GM19239 (cell line): Measurements from ENCODE around the gene SHH.
A peak's percentile ranks its signal among the peaks of the same experiment; 100 is the strongest.

Source experiments
- DNase-seq: peaks from one replicate; pipeline ENCODE4 v3.0.0; 2011; ENCODE audit warnings: low spot score; ENCODE audit not compliant: insufficient read length
- FAIRE-seq: peaks from 2 replicates; lab custom pipeline; 2011; peaks lifted over from hg19 to GRCh38; lab: Jason Lieb, UNC

The SHH gene

DNA sequence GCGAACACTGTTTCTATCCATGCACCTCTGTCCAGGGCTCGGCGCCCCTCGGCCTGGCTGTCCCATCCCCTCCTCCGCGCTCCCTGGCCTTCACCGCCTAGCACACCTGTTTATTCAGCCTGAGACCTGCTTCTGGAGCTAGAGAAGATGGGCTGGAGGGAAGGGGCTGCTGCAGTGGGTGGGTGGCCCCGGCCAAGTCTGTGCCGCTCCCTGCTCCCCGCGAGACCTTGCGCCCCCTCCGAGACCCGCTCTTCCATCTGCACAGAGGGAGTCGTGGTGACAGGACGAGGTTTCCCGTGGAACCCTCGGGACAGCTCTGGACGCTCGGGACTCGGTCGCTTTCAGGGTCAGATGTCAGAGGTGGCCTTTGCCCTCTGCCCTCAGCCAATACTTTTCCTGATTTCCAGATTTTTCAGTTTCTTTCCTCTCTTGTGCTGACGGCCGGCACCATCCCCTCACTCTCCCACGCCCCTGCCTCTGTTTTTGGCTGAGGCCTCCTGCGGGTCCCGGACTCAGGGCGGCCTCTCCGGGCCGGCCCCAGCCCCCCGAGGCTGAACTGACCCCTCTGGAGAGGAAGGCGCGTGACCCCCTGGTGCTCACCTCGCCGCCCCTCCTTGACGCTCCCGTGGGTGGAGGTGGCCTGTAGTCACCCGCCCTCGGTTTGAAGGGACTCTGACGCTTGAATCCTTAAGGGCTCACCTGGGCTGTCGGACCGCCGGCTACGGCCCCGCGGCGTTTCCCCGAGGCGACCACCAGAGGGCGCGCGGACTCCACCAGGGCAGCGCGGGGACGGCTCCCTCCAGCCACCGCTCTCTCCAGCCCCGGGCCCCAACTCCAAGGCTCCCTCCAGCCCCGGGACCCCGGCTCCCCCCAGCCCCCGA, 15.6 kb downstream of the SHH start:
- DNase-seq (peak; percentile 86), FAIRE-seq (no peak)

DNA sequence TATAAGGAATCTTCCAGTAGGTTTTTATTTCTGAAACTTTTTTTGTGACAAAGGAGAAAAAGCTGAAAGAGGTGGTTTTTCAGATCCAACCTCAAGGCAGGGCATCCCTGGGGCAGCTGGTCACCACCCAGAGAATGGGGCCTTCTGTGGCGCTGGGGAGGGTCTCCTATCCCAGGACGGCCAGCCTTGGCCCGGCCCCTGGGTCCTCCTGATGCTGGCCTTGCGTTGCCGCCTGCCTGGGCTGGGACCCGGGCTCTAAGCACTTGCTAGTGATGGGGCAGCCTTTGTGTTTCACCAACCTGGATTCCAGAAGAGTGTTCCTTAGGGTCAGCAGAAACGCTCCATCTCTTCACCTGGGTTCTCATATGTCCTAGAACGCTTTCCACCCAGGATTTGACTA, 16.3 kb downstream of the SHH start:
- no peak for DNase-seq
- FAIRE-seq, result no peak

DNA sequence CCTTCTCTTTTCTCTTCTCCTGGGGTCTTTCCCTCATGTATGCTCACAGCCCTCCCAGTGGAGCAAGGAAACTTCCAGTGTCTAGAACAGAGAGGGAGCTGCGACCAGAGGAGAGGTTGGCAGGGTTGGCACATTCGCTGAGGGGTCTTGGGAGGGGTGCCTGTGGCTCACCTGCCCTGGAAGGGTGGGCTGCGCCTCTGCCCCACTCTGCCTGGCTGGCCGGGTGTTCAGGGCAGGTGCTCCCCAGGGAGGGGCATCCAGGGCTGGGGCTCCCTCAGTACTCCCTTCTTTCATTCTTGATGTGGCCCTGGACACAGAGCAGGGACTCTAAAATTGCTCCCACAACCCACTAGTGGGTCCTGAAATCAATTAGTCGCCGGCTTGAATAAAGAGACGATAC, 16.9 kb downstream of the SHH start:
- FAIRE-seq (no peak), DNase-seq (no peak)

DNA sequence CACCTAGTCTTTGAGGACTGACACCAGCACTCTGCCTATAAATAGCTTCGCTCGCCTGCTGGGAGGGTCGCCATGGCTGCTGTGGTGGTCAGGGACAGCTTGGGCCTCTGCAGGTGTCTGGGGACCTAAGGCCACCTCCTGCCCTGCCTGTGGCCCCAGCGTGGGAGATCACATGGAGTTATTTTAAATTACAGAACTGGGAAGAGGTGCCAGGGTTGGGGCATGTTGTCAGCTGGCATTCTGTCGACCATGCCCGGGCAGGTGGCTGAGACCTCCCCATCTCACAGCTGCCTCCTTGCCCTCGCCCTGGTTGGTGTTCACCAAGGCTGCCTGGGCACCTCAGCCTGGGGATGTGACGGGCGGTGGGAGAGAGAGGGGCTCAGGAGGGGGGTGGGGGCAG, 18.1 kb downstream of the SHH start:
- DNase-seq (no peak), FAIRE-seq (no peak)

DNA sequence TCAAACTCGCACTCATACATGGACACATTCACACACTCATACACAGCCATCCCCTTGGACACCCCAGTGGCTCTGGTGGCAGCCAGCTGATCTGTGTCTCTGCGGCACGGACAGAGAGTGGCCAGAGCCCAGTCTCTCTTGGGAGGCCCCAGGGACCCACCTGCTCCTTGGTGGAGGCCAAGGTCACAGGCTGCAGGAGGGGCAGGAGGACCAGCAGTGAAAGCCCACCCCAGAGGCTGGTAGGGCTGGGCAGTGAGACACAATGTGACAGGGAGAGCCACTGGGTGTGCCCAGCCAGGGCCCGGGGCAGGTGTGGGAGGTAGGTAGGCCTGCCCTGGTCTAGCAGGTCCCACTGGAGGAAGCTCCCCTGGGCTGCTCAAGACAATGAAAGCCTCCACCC, 18.5 kb downstream of the SHH start:
- FAIRE-seq, result no peak
- DNase-seq, result no peak

DNA sequence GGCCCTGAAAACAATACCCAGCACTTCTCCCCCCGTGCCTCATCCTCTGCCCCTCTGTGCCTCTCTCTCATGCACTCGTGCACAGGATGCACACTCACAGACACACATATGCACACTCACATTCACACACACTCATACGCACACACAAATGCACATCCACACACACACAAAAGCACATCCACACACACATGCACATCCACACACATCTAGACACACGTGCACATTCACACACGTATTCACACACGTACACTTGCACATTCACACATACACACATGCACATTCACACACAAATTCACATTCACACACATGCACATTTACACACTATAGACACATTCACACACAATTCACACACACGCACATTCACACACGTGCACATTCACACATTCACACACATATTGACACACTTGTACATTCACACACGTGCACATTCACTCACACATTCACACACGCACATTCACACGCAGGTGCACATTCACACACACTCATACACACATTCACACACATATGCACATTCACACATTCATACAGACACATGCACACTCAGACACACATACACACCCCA, 19.2 kb downstream of the SHH start:
- DNase-seq (no peak), FAIRE-seq (no peak)

DNA sequence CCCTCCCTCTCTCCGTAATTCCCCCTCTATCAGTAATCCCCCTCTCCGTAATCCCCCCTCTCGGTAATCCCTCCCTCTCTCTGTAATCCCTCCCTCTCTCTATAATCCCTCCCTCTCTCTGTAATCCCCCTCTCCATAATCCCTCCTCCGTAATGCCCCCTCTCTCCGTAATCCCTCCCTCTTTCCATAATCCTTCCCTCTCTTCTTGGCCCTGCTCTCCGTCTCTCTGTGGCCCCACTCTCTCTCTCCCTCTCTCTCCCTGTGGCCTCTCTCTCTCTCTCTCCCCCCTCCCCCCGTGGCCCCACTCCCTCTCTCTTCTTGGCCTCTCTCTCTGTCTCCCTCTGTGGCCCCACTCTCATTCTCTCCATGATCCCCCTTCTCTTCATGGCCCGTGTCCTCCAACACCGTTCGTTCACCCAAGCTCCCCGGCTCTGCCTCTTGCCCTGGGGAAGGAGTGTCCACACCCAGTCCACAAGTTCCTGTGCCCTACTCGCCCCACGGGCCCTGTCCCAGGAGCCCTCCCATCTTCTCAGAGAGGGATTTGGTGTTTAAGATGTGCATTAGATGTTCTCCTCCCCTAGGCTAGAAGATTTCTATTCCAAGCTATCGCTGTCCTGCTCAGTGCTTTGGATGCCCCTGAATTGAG, 19.8 kb downstream of the SHH start:
- DNase-seq (no peak), FAIRE-seq (no peak)

DNA sequence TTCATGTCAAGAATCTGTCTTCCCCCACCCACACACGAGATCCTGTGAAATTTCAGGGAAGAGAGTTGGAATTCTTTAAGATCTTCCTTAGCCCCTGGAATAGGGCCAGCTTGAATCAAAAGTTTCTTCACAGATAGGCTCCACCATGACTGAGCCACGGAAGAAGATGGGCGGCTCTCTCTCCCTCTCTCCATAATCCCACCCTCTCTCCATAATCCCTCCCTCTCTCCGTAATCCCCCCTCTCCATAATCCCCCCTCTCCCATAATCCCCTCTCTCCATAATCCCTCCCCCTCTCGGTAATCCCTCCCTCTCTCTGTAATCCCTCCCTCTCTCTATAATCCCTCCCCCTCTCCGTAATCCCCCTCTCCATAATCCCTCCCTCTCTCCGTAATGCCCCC, 20.4 kb downstream of the SHH start:
- FAIRE-seq (peak; percentile 70), DNase-seq (no peak)

DNA sequence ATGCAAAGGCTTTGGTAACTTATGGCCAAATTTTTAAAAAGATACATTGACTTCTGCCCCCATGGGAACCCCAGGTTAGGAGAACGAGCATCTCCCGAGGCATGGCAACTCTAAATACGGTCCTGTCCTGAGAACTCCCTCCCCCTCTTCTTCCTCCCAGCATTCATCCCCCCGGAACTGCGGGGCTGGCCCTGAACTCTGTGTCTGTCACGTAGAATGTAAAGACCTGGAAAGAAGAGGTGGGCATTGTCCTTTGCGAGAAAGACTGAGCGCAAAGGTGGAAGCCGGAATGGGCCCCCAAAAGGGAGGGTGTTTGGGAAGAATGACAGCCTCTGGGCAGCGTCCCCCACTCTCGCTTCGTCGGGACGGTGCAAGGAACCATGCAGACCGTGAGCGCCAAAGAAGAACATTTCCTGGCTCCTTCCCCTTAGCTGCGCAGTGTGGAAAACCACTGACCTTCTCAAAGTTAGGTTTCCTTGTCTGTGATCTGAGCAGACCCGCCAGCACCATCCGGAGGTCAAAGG, 21.0 kb downstream of the SHH start:
- FAIRE-seq, result no peak

DNA sequence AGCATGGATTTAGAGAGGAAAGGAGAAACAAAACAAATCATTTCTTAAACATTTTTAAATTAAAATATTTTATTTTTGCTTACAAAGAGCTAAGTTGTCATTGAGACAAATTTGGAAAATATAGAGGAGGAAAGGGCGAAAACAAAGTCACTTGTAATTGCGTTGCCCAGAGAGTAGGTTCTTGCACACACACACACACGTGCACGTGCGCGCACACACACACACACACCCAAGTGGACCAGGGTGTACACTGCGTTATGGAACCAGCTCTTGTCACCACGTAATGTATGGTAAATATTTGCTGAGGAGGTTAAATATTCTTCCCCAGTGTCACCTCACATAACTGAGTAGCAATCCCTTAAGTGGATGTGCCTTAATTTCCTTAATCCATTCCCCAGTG, 21.6 kb downstream of the SHH start:
- FAIRE-seq, result no peak
- no peak for DNase-seq

More for the DNA sequence above, 21.0 kb downstream of the SHH start:
- DNase-seq, result no peak

DNA sequence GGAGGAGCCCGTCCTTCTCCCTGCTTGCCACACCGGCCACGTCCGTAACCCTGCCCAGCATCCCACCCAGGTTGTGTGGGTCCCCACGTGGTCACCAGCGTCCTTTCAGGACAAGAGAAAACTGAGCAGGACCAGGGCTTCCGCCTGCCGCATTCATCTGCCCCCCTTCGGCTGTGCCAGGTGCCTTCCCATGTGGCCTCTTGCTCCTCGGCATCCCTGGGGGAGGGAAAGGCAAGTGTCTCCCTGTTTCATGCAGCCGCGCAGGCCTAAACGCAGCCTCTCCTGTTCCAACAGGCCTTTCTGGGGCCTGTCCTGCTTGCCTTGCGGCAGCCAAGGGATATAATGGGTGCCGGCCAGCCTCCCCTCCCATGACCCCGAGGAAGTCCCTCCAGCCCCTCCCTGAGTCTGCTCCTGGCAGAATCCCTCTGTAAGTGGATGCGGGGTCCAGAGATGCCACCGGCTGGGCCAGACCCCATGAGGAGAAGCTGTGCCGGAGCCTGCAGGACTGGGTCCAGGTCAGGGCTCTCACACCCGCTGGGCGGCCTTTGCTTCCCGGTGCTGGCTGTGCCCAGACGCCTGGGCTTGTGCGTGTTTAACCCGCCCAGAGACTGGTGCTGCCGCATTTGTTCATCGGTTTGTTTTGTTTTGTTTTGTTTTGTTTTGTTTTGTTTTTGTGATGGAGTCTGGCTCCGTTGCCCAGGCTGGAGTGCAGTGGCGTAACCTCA, 23.1 kb downstream of the SHH start:
- FAIRE-seq (no peak), DNase-seq (no peak)

DNA sequence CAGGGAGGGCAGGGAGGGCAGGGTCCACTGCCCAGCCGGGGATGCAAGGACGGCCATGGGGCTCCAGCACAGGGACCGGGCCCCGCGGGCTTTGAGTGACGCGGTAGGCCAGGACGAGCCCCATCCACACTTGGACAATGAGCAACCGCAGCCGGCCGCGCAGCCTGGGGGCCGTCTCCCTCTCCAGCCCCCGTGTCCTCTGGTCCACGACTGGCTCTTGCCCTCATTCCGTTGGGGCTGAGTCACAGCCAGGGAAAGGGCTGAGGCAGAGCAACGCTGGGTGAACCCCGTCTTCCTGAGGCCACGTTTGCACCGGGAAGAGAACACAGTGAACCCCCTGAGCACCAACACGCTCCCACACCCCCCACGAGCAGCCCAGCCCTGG, 23.7 kb downstream of the SHH start:
- FAIRE-seq (no peak), DNase-seq (no peak)

DNA sequence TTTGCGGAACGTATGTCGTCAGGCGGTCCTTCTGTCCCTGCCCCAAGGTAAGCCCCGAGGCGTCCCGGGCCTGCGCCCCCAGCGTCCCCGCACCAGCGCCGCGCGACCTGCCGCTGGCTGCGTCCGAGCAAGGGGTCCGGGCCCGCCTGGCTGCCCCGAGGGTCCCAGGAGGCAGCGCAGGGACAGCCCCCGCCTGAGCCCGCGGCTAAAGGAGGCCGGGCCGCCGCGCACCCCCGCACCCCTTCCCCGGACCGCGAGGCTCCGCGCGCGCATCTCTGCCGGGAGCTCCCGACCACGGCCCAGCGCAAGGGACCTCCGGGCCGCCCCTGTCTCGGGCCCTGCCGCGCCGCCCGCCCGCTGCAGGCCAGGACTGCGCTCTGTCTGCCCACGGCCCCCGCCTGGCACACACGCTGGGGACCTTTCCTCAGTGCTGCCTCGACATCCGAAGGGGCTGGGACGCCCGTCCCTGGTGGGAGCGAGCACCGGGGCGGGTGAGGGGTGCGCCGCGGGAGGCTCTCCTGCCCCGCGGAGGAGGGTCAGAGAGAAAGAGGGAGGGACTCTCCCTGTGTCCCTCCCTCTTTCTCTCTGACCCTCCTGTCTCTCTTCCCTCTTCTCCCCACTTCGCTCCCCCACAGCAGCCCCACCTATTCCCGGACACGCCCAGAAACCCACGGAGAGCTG, 25.0 kb downstream of the SHH start:
- no peak for FAIRE-seq
- no peak for DNase-seq

DNA sequence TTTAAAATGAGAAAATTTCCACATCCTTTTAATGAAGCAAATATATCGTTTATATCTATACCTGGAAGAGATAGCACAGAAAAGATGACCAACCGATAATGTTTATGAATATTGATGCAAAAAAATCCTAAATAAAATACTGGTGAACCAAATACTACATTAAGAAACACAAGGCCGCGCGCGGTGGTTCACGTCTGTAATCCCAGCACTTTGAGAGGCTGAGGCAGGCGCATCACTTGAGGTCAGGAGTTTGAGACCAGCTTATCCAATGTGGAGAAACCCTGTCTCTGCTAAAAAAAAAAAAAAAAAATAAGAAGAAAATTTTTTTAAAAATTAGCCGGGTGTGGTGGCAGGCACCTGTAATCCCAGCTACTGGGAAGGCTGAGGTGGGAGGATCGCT, 25.8 kb downstream of the SHH start:
- no peak for FAIRE-seq
- DNase-seq, result no peak

DNA sequence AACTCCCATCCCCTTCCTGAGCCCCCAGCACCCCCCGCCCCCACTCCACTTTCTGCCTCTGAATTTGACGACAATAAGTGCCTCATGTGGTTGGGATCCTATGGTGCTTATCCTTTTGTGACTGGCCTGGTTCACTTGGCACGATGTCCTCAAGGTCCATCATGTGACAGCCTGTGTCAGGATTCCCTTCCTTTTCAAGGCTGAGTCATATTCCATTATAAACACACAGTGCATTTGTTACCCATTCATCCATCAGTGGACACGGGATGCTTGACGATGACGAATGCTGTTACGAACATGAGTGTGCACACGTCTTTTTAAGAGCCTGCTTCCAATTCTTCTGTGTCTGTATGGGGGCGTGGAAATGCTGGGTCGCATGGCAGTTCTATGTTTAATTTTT, 26.7 kb downstream of the SHH start:
- DNase-seq (no peak), FAIRE-seq (no peak)

DNA sequence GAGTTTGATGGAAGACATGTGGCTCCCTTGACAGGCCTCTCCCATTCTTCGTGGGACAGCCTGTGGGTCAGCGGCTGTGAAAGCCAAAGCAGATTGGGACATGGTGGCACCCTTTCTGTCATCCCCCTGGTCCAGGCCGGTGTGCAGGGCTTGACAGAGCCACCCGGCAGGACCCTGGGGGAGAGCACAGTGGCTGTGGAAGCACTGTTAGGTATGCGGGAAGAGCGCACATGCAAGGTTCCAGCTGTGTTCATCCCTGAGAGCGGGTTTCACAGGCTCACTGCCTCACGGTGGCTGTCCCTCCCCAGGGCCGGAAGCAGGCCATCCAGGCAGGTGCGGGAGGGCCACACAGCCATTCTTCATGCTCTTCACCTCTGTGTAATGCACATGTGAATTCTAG, 29.8 kb downstream of the SHH start:
- DNase-seq (no peak), FAIRE-seq (no peak)

DNA sequence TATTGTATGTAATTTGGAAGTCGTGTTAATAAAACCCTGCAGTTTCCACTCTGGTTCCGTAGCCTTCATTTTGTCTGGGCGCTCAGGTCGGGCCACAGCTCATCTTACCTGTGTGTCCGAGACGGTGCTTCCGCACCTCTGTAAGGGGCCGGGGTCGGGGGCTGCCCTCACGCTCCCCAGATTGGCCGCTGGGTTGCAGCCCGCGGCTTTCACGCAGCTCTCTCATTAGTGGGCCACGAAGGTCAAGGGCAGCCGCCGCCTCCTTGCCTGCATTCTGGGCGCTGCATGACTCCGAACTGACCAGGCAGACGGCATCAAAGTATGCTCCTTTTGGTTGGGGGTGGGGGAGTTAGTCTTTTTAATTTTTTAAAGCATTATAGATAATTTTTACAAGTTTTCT, 30.8 kb downstream of the SHH start:
- FAIRE-seq (no peak), DNase-seq (no peak)

DNA sequence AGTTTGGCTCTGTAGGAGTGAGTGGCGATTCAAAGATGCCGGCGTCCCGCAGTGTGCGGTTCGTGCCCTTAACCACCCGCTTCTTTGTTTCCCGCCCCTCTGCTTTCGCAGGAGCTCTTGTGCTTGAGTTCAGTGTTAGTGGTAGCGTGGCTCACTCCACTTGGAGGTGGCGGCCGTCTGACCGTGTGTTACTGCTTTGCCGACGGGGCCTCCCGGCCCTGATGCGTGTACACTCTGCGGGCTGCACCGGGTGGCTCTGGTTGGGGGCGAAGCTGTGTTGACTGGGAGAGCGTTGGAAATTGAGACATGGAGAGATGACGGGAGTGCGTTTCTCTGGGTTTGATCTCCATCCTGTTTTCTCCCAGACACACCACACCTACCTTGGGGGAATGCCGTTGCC, 31.4 kb downstream of the SHH start:
- DNase-seq (no peak), FAIRE-seq (no peak)

DNA sequence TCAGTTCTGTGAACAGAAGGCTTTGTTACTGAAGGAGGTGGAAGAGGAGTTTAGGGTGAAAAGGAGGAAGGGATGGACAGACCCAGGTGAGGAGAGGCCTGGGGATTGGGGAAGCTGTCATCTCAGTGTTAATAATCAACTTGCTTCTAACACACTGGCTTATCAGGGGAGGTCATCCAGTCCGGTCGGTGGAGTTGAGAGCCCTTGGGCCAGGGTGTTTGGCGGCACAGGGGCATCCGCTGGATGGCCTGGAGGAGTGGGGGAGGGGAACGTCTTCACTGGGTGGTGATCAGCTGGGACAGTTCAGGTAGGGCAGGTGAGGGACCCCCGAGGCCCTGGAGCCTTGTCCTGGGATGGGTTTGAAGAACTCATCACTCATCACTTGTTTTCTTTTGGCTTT, 33.9 kb downstream of the SHH start:
- FAIRE-seq, result no peak
- DNase-seq, result no peak

DNA sequence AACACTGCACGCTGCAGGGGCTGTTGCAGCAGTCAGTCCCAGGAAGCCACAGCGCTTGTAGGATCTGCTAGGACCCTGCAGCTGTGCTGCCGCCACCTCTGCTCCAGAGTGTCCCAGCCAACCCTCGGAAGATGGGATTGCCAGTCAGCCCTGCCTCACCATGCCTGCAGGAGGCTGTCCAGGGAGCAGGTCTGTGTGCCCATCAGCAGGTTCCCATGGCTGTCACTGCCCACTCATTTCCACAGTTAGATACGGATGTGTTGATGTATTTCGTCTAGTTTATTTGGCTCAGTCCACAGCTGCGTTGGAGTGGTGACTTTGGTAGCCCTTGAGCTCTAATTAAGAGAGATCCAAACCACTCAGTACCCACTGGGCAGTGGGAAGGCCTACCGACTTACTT, 35.7 kb downstream of the SHH start:
- FAIRE-seq (no peak), DNase-seq (no peak)
